Measurements from ENCODE around the gene NLRP4. TPM values are rescaled to one million over a fixed set of nuclear protein-coding genes. Genes with fewer than 3 reads are reported as not detected.

Gene NLRP4
- total and polyA plus RNA-seq, 2 experiments from 2014 or later, result not detected

- no peak for TF ChIP-seq ZNF462 (CRISPR knock-in tag; IDR thresholded peaks at IDR 0.05)
These were observed 20.8 kb downstream of the NLRP4 start (continued) for GRCh38 chr19:55857149-55857548.

GRCh38 chr19:55857974-55858373 lies 21.6 kb downstream of the NLRP4 start:
- no peak overlapping the region for H2AFZ ChIP-seq
- H3K27me3 ChIP-seq (ENCODE audit: insufficient read depth), result no peaks in the 10 kb centered on the region
- no peak overlapping the region for H3K4me3 Mint-ChIP-seq
- no peak overlapping the region for H3K27ac Mint-ChIP-seq
- peaks cover 3% of the 10 kb centered on the region for H3K27me3 Mint-ChIP-seq (ENCODE audit: insufficient read depth, low read depth, poor library complexity)
- no peak overlapping the region for H3K4me2 ChIP-seq
- no peaks in the 10 kb centered on the region for H4K20me1 ChIP-seq (replicated peaks; ENCODE audit: insufficient read depth)
- peaks cover 93% of the 10 kb centered on the region for H3K9me3 Mint-ChIP-seq
- no peaks in the 10 kb centered on the region; the same call in 1 of the 2 replicates for H3K36me3 ChIP-seq (ENCODE audit: insufficient read depth)
- no peak overlapping the region for H3K27ac ChIP-seq (ENCODE audit: low read depth)
- H3K9me2 ChIP-seq (ENCODE audit: insufficient read depth), result no peaks in the 10 kb centered on the region
- H3F3A ChIP-seq (replicated peaks; ENCODE audit: low read depth), result no peaks in the 10 kb centered on the region
- no peaks in the 10 kb centered on the region for H3K4me1 ChIP-seq (ENCODE audit: insufficient read depth)
- peaks cover 44% of the 10 kb centered on the region for H3K36me3 Mint-ChIP-seq (ENCODE audit: low read depth)
- no peaks in the 10 kb centered on the region for H3K79me2 ChIP-seq (replicated peaks; ENCODE audit: insufficient read depth)
- DNase-seq (ENCODE audit: low spot score), result no peak
- no peaks in the 10 kb centered on the region for H3K4me1 Mint-ChIP-seq
- no peak for ATAC-seq
- H3K4me3 ChIP-seq, result no peak overlapping the region
- TF ChIP-seq NANOG (IDR thresholded peaks at IDR 0.05; ENCODE audit: borderline replicate concordance), result no peak
- no peak for TF ChIP-seq ZNF114 (CRISPR knock-in tag; IDR thresholded peaks at IDR 0.05)
- TF ChIP-seq POLR2AphosphoS5 (IDR thresholded peaks at IDR 0.05; ENCODE audit: low read depth), result no peak
- no peak for TF ChIP-seq REST (IDR thresholded peaks at IDR 0.05; ENCODE audit: unreplicated experiment)
- no peak for TF ChIP-seq CREB1 (CRISPR knock-in tag; IDR thresholded peaks at IDR 0.05; ENCODE audit: low read depth)
- TF ChIP-seq EZH2 (IDR thresholded peaks at IDR 0.05; ENCODE audit: low read depth, unreplicated experiment), result no peak
- TF ChIP-seq ETS1 (IDR thresholded peaks at IDR 0.05), result no peak
- TF ChIP-seq CTCF (conservative IDR thresholded peaks at IDR 0.05; ENCODE audit: low read depth in 2 of 2), result no peak
- TF ChIP-seq STAT1 (IDR thresholded peaks at IDR 0.05; ENCODE audit: unreplicated experiment), result no peak
- TF ChIP-seq JUNB (IDR thresholded peaks at IDR 0.05; ENCODE audit: unreplicated experiment), result no peak
- no peak for TF ChIP-seq ZNF331 (CRISPR knock-in tag; IDR thresholded peaks at IDR 0.05; ENCODE audit: low read depth)
- TF ChIP-seq EZH2phosphoT487 (IDR thresholded peaks at IDR 0.05; ENCODE audit: unreplicated experiment), result no peak

Measured in GM23338 (cell line).